Stimulated activated CD8-positive, alpha-beta memory T cell treated with anti-CD3 and anti-CD28 coated beads, Interleukin-15, amount 100 ng/mL, for 48 hours (primary cell): ENCODE results near the gene PTPN22.

Source experiments
- DNase-seq, 2 donors: peaks; one replicate each; pipeline ENCODE4 v3.0.0-alpha.2; 2020; ENCODE audit warnings: low read depth in 2 of 2

PTPN22 gene

DNA sequence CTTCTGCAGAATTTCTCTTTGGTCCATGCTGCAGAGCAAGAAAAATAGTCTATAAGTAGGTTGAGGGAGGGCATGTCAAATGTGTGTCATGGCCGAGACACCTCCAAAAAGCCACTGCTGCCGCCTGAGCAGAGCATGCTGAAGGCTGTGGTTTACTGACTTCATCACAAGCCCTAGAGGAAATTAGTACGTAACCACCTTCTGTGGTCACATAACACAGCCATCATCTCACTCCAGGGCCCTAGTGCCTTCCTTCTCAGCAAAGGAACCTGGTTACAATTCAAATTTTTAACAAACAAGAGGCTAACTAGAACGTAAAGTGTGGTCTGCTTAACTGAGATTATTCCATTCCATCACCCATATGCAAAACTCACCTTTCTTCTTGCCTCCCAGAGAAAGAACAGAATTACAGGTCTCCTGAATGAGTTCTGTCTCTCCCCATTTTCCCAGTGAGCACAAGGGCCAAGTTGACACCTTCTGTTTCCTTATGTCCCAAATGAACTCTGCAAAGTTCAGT, at the start of gene PTPN22:
Gene PTPN22, minus strand, starts transcription at position 116 of the 517 bp plus-strand sequence.
- peak; percentile 67 to 72 for DNase-seq

- no peak for DNase-seq
Observed at GRCh38 chr1:113918243-113918642, 46.7 kb upstream of the PTPN22 start.

GRCh38 chr1:113917400-113918082, 46.0 kb upstream of the PTPN22 start:
- DNase-seq = no peak

DNA sequence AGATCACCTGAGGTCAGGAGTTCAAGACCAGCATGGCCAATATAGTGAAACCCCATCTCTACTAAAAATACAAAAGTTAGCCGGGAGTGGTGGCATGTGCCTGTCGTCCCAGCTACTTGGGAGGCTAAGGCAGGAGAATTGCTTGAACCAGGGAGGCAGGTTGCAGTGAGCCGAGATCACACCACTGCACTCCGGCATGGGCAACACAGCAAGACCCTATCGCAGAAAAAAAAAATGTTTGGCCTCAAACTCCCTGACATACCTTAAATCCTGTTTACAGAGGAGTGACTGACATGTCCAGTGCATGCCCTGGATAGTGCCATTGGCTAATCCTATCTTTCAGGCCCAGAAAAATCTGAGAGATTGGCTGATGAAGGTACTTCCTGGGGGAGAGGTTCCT, 45.5 kb upstream of the PTPN22 start:
- DNase-seq = no peak

DNA sequence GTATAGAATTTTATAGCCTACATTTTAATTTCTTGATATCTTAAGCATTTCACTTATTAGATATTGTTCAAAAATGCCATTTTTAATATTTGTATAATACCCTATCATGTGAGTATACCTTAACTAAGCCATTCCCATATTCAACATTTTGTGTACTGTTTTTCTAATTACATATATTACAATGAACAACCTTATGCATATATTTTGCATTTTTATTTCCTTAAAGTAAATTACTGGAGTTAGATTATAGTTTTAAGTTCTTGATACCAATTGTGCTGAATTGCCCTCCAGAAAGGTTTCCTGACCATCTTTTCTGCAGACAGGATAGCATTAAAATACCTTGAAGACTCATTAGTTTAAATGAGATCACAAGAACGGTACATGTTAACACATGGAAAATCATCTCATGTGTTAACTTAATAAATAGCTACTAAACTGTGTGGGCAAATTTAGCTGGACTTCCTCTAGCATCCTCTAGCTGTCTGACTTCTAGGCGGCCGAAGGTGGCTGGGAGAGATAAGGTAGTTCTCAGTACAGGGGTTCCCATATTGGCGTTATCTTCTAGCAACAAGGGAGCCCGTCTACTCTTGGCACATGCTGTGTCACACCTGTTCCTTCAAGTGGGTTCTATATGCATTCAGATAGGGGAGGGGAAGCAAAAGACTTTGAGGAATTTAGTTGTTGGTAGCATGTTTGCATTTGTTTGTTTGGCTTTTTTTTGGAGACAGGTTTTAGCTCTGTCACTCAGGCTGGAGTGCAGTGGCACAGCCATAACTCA, 42.6 kb upstream of the PTPN22 start:
- no peak for DNase-seq

DNA sequence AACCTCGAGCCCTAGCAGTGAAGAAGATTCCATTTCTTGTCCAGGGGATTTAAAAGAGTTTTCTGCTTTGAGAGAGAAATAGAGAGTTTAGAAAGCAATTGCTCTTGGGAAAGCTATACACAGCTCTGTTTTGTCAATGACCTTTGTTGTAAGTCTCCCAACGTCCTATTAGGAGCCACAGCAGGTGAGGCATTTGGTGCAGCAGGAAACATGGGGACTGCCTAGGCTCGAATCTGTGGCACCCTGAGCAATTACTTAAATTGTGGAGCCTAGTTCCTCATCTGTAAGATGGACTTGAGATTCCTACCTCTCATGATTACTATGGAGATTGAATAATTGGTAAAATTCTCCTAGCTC, 41.8 kb upstream of the PTPN22 start:
- DNase-seq = no peak

DNA sequence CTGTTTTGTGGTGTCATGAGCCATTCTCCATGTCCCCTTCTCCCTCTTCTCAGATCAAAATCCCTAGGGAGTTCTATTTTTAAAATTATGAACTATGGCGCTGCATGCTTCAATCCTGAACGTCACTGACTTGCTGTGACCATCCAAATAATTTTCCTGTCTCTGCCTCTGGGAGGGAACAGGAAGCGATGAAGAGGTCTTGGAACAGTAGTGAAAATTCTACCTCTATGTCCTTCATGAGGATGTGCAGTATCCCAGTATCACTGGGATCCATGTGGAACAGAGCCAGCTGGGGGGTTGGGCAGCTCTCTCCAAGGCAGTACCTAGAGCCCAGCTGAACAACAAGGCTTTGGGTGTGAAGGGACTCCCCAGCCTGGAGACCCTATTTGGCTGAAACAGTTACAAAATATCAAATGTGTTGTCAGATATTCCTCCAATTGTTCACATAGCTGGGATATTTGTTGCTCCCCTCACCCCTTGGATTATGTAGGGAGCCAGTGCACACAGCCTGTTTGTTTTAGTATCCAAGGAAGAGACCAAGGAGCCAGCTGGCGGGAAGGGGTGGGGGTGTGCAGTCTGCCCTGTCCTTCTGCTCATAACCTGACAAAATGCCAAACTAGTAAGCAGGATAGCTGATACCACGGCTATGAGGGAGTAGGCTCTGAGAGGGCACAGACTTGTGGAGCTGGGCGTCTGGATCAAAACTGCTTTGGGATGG, 41.2 kb upstream of the PTPN22 start:
- no peak for DNase-seq

DNA sequence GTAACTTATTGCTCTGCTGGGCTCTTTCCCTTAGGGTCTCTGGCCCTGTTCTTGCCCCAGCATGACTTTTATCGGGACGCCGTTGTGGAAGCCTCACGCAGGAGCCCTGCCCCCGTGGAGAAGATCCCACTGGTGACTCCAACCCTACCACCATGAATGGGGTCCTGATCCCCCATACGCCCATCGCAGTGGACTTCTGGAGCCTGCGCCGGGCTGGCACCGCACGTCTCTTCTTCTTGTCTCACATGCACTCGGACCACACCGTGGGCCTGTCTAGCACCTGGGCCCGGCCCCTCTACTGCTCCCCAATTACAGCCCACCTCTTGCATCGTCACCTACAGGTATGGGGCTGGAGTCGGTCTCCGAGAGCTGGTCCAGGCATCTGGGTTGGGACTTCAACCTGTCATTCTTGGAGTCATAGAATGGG, 33.9 kb upstream of the PTPN22 start:
- DNase-seq = no peak

- DNase-seq = peak; percentile 98 to 99
Observed at GRCh38 chr1:113904674-113905434, 33.3 kb upstream of the PTPN22 start, which contains the start of the genes AP4B1 and DCLRE1B. Gene AP4B1 (minus strand): TSS chr1:113904799. CDS start chr1:113904717, 82 bp downstream. Gene DCLRE1B (plus strand): TSS chr1:113905326. CDS start chr1:113905587, 261 bp downstream.

DNA sequence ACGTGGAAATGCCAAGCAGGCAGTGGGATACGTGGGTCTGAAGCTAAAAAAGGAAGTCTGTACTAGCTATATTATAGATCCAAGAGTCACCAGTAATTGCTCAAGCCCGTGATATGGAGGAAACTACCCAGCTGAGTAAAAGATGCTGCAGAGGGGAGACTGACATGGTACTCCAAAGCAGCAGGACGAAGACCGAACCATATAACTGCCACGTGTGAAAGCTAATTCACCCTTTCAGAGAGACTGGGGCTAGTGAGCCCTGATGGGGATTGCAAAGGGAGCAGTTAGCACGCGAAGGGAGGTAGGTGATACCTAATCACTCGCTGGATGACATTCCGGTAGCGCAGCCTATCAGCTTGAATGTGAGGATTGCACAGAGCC, 32.8 kb upstream of the PTPN22 start:
- DNase-seq = no peak

- DNase-seq = no peak
Observed at GRCh38 chr1:113903501-113904292, 32.2 kb upstream of the PTPN22 start.

- no peak for DNase-seq
Observed at GRCh38 chr1:113901191-113901590, 29.7 kb upstream of the PTPN22 start.

DNA sequence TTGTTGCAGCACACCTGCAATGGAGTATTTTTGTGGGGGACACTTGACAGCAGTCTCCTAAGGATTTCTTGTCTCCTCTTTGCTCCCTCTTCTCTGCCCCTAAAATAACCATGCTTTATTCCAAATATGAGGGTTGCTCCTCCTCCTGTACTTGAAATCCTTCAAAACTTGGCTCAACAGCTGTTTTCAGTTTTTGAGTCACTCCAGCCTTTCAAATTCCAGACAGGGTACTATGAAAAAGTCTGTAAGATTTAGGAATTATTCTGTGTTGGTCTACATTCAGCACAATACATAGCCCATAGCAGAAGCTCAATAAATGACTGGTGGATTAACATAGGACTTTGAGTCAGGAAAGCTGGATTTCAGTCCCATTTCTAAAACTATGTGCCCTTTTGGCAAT, 27.6 kb upstream of the PTPN22 start:
- no peak for DNase-seq

DNA sequence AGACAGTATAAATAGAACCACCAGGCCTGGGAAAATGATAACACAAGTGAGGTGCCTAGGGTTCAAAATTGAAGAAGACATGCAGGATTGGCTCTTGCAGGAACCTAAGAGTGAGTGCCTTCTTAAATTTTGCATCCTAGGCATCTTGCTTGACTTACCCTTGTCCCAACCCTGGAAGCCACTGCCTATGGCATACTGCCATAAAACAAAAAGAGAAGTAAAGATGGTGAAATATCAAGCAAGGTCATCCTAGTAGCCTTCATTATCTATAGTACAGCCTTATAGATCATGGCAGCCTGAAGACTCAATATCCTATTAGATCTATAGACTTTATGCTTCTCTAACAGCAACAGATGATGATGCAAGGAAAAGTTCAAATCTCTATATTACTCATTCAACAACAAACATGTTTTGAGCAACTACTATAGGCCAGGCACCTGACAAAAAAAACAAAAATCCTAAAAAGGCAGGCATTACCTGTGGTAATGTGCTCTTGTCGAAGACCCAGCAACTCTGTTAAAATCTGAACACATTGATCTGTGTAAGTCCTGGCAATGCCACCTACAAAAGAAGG, 26.8 kb upstream of the PTPN22 start:
- no peak for DNase-seq

- DNase-seq = no peak
Observed at GRCh38 chr1:113895961-113896360, 24.4 kb upstream of the PTPN22 start.

- DNase-seq = no peak
Observed at GRCh38 chr1:113895098-113895497, 23.6 kb upstream of the PTPN22 start.

DNA sequence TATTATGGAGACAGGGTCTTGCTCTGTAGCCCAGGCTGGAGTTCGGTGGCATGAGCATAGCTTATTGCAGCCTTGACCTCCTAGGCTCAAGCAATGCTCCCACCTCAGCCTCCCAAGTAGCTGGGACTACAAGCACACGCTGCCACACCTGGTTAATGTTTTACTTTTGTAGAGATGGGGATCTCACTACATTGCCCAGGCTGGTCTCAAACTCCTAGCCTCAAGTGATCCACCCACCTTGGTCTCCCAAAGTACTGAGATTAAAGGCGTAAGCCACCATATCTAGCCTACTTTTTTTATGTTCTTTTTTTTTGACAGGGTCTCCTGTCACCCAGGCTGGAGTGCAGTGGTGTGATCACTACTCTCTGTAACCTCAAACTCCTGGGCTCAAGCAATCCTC, 21.8 kb upstream of the PTPN22 start:
- no peak for DNase-seq

- no peak for DNase-seq
Observed at GRCh38 chr1:113891631-113892220, 20.2 kb upstream of the PTPN22 start.

DNA sequence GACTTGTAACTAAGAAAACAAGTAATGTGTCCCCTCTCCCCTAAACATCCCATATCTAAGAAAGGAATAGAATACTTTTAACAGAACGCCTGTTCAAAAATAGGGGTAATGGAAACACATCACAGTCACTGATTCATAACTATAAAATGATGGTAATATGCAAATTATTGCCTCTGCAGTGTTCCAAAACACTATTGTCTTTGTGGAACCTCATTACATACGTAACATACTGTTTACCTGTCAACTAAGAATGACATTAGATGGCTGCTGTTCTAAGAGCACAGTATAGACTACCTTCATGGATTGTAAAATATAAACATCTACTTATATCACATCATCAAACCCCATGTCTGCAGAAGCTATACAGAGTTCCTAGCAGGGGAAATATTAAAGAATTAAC, 19.3 kb upstream of the PTPN22 start:
- no peak for DNase-seq
